CD8-positive, alpha-beta memory T cell (primary cell): ENCODE results near the gene PKIB. TPM values are rescaled to one million over a fixed set of nuclear protein-coding genes. Genes with fewer than 3 reads are reported as not detected.

Experiments
- CTCF ChIA-PET: fragments of 350-600 bp; sonication (Branson Sonifier 250); formaldehyde crosslinking; loops from one replicate; lab custom pipeline; 2021; ENCODE audit warnings: antibody characterized with exemption; lab: Charles Lee
- POLR2A ChIA-PET: fragments of 350-600 bp; sonication (Branson Sonifier 250); formaldehyde crosslinking; loops from one replicate; lab custom pipeline; 2021; ENCODE audit warnings: antibody characterized with exemption; lab: Charles Lee
- DNase-seq, 5 donors: peaks; one replicate each; pipeline versions ENCODE4 v3.0.0 to v3.0.0-alpha.2; 2020 to 2022; ENCODE audit warnings: mixed read lengths in 1 of 5
- H3K27ac ChIP-seq: one replicate; pipeline ENCODE4 v1.7.0; 2013; ENCODE audit warnings: low read depth, mild to moderate bottlenecking, low read length, moderate library complexity
- H3K27me3 ChIP-seq: 2 replicates; pipeline ENCODE4 v1.7.0; 2013; ENCODE audit warnings: low read length, mild to moderate bottlenecking; ENCODE audit not compliant: insufficient read depth, poor library complexity, severe bottlenecking
- H3K36me3 ChIP-seq: 2 replicates; pipeline ENCODE4 v1.7.0; 2013; ENCODE audit warnings: mild to moderate bottlenecking, low read length, moderate library complexity; ENCODE audit not compliant: insufficient read depth
- H3K4me1 ChIP-seq: 2 replicates; pipeline ENCODE4 v1.7.0; 2013; ENCODE audit warnings: mild to moderate bottlenecking, low read length, moderate library complexity; ENCODE audit not compliant: insufficient read depth
- H3K4me3 ChIP-seq: 2 replicates; pipeline ENCODE4 v1.7.0; 2013; ENCODE audit warnings: mild to moderate bottlenecking, low read length
- H3K9me3 ChIP-seq: 2 replicates; pipeline ENCODE4 v1.7.0; 2013; ENCODE audit warnings: mild to moderate bottlenecking, low read length
- H3K27ac Mint-ChIP-seq, 8 donors: one replicate each; pipeline ENCODE4 v1.8.0; 2020 to 2021; ENCODE audit warnings: mixed read lengths in 8 of 8, mild to moderate bottlenecking in 6 of 8, inconsistent platforms in 3 of 8, moderate library complexity in 3 of 8
- H3K27me3 Mint-ChIP-seq, 2 donors: one replicate each; pipeline ENCODE4 v1.8.0; 2020 to 2021; ENCODE audit warnings: mixed read lengths in 2 of 2, mild to moderate bottlenecking in 1 of 2, moderate library complexity in 1 of 2
- H3K36me3 Mint-ChIP-seq, 3 donors: one replicate each; pipeline ENCODE4 v1.8.0; 2020 to 2021; ENCODE audit warnings: mixed read lengths in 3 of 3, inconsistent platforms in 1 of 3, mild to moderate bottlenecking in 1 of 3
- H3K4me1 Mint-ChIP-seq, 3 donors: one replicate each; pipeline ENCODE4 v1.8.0; 2020 to 2021; ENCODE audit warnings: mixed read lengths in 3 of 3, inconsistent platforms in 1 of 3, mild to moderate bottlenecking in 1 of 3
- H3K4me3 Mint-ChIP-seq, 7 donors: one replicate each; pipeline ENCODE4 v1.8.0; 2020 to 2021; ENCODE audit warnings: mixed read lengths in 7 of 7, mild to moderate bottlenecking in 6 of 7, moderate library complexity in 4 of 7, inconsistent platforms in 2 of 7
- H3K9me3 Mint-ChIP-seq, 5 donors: one replicate each; pipeline ENCODE4 v1.8.0; 2020 to 2022; ENCODE audit warnings: mixed read lengths in 5 of 5, mild to moderate bottlenecking in 3 of 5, moderate library complexity in 2 of 5, inconsistent platforms in 1 of 5
- polyA plus RNA-seq: library from polyadenylated mRNA; unstranded; fragments of 300-500 nt; fragmentation: Illumina TruSeq; gene quantifications from one replicate; pipeline ENCODE4 v1.2.3, GENCODE V29; 2021
- total RNA-seq, 2 experiments: library from RNA; stranded (reverse); gene quantifications; one replicate each; pipeline ENCODE4 v1.2.3, GENCODE V29; 2021

Gene PKIB
- total and polyA plus RNA-seq, 3 experiments from 2014 or later = 0.26 to 0.98 TPM; not detected in 1

GRCh38 chr6:122714059-122714458 lies 103.9 kb downstream of the PKIB start:
- no peak overlapping the region for H3K4me3 ChIP-seq
- no peaks in the 10 kb centered on the region for H3K27me3 ChIP-seq
- no peaks in the 10 kb centered on the region for H3K4me1 ChIP-seq
- Mint-ChIP-seq H3K4me3 (no peak overlapping the region), H3K9me3 (no peaks in the 10 kb centered on the region), H3K27ac (no peak overlapping the region), H3K4me1 (no peaks in the 10 kb centered on the region), H3K36me3 (no peaks in the 10 kb centered on the region), H3K27me3 (no peaks in the 10 kb centered on the region)
- H3K36me3 ChIP-seq = no peaks in the 10 kb centered on the region
- ChIA-PET CTCF (interaction anchor here (1.3 kb wide), 1 partner anchor 16 kb away, joined by 3 read pairs; no protein-coding TSS in a partner anchor), POLR2A (no interaction called here)
- no peaks in the 10 kb centered on the region for H3K9me3 ChIP-seq
- DNase-seq = no peak
- H3K27ac ChIP-seq = peak overlapping the region; percentile 63

- no peaks in the 10 kb centered on the region for H3K9me3 Mint-ChIP-seq
These were observed 105.5 kb downstream of the PKIB start for GRCh38 chr6:122715725-122716124.

GRCh38 chr6:122717350-122717749 lies 107.1 kb downstream of the PKIB start:
- Histone ChIP-seq H3K9me3 (no peaks in the 10 kb centered on the region), H3K27me3 (no peaks in the 10 kb centered on the region), H3K36me3 (no peaks in the 10 kb centered on the region), H3K4me3 (no peak overlapping the region), H3K27ac (no peak overlapping the region), H3K4me1 (no peaks in the 10 kb centered on the region)
- POLR2A ChIA-PET = no interaction called here
- CTCF ChIA-PET = no interaction called here
- H3K9me3 Mint-ChIP-seq = no peaks in the 10 kb centered on the region
- no peaks in the 10 kb centered on the region for H3K36me3 Mint-ChIP-seq
- no peaks in the 10 kb centered on the region for H3K4me1 Mint-ChIP-seq
- no peak overlapping the region for H3K4me3 Mint-ChIP-seq
- no peak for DNase-seq
- H3K27ac Mint-ChIP-seq = no peak overlapping the region
- H3K27me3 Mint-ChIP-seq = no peaks in the 10 kb centered on the region

More at GRCh38 chr6:122715725-122716124, 105.5 kb downstream of the PKIB start:
- H3K27ac Mint-ChIP-seq = no peak overlapping the region
- H3K36me3 Mint-ChIP-seq = no peaks in the 10 kb centered on the region
- no peaks in the 10 kb centered on the region for H3K4me1 Mint-ChIP-seq
- H3K4me1 ChIP-seq = no peaks in the 10 kb centered on the region
- no peaks in the 10 kb centered on the region for H3K9me3 ChIP-seq
- no peaks in the 10 kb centered on the region for H3K27me3 ChIP-seq
- ChIA-PET CTCF (no interaction called here), POLR2A (no interaction called here)
- H3K27ac ChIP-seq = no peak overlapping the region
- H3K4me3 ChIP-seq = no peak overlapping the region
- no peak overlapping the region for H3K4me3 Mint-ChIP-seq
- no peak for DNase-seq
- no peaks in the 10 kb centered on the region for H3K27me3 Mint-ChIP-seq
- no peaks in the 10 kb centered on the region for H3K36me3 ChIP-seq

DNA sequence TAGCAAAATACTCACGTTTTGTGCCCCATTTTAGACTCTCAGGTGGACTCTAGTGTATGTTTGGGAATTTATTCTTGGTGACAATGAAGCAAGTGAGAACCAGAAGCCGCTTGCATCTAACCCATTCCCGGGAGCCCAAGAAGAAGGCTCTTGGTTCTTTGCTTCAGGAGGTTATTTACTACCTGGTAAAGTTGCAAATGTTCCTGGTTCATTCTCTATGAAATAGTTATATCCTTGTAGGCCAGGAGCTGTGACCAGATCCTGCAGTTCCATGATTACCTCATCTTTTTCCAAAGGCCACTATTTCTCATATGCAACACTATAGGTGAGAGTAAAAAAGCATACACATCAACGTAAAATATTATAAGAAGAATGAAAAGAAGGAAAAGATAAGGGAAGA lies 108.4 kb downstream of the PKIB start:
- H3K4me1 ChIP-seq = no peaks in the 10 kb centered on the region
- H3K27ac Mint-ChIP-seq = no peak overlapping the region
- H3K4me1 Mint-ChIP-seq = no peaks in the 10 kb centered on the region
- no peaks in the 10 kb centered on the region for H3K27me3 Mint-ChIP-seq
- no peaks in the 10 kb centered on the region for H3K27me3 ChIP-seq
- CTCF ChIA-PET = interaction anchor here (0.8 kb wide), 1 partner anchor 9 kb away, joined by 3 read pairs; no protein-coding TSS in a partner anchor
- H3K9me3 Mint-ChIP-seq = no peaks in the 10 kb centered on the region
- no peaks in the 10 kb centered on the region for H3K36me3 Mint-ChIP-seq
- no peaks in the 10 kb centered on the region for H3K36me3 ChIP-seq
- no peak for DNase-seq
- no peak overlapping the region for H3K4me3 Mint-ChIP-seq
- no peaks in the 10 kb centered on the region for H3K9me3 ChIP-seq
- no peak overlapping the region for H3K4me3 ChIP-seq
- no peak overlapping the region for H3K27ac ChIP-seq
- POLR2A ChIA-PET = no interaction called here

DNA sequence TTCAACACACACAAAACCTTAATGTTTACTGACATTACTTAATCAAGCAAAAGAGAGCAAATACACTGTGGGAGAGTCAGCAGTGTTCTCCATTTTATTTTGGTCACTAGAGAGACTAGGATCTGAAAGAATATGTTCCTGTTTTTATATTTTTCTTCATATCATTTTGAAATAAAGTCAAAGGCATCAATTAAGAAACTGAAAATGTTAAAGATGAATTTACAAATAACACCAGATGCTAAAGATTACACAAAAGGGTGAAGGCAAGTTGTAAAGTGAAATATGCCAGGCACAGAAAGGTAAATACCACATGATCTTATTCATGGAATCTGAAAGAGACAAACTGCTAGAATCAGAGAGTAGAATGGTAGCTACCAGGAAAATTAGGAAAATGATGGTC lies 109.0 kb downstream of the PKIB start:
- POLR2A ChIA-PET = no interaction called here
- Histone ChIP-seq H3K4me3 (no peak overlapping the region), H3K36me3 (no peaks in the 10 kb centered on the region), H3K27me3 (no peaks in the 10 kb centered on the region), H3K4me1 (no peaks in the 10 kb centered on the region), H3K27ac (no peak overlapping the region), H3K9me3 (no peaks in the 10 kb centered on the region)
- DNase-seq = no peak
- H3K4me1 Mint-ChIP-seq = no peaks in the 10 kb centered on the region
- no peaks in the 10 kb centered on the region for H3K36me3 Mint-ChIP-seq
- H3K27me3 Mint-ChIP-seq = no peaks in the 10 kb centered on the region
- no peaks in the 10 kb centered on the region for H3K9me3 Mint-ChIP-seq
- H3K27ac Mint-ChIP-seq = no peak overlapping the region
- CTCF ChIA-PET = no interaction called here
- H3K4me3 Mint-ChIP-seq = no peak overlapping the region

DNA sequence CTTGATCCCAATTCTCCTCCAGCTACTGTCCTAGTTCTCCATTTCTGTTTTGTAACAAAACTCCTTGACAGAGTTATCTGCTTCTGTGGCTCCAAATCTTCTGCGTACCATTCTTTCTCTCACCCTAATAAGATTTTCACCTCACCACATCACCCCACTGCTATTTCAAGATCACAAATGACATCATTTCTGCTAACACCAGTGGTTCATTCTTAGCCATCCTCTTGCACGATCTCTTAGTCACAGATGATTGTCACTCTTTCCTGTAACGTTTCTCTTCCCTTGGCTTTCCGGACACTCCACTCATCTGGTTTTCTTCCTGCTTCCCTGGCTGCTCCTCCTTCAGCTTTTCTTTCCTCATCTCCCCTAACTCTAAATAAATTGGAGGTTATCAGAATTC lies 112.5 kb downstream of the PKIB start:
- no peaks in the 10 kb centered on the region for H3K36me3 ChIP-seq
- no peaks in the 10 kb centered on the region for H3K4me1 Mint-ChIP-seq
- H3K9me3 ChIP-seq = no peaks in the 10 kb centered on the region
- H3K27ac ChIP-seq = no peak overlapping the region
- no peaks in the 10 kb centered on the region for H3K36me3 Mint-ChIP-seq
- H3K27me3 Mint-ChIP-seq = peaks cover 2 to 5% of the 10 kb centered on the region in 2 donors
- H3K9me3 Mint-ChIP-seq = no peaks in the 10 kb centered on the region
- H3K27me3 ChIP-seq = no peaks in the 10 kb centered on the region
- H3K4me3 ChIP-seq = no peak overlapping the region
- H3K4me1 ChIP-seq = no peaks in the 10 kb centered on the region
- ChIA-PET CTCF (no interaction called here), POLR2A (no interaction called here)
- H3K27ac Mint-ChIP-seq = no peak overlapping the region
- H3K4me3 Mint-ChIP-seq = no peak overlapping the region
- no peak for DNase-seq

DNA sequence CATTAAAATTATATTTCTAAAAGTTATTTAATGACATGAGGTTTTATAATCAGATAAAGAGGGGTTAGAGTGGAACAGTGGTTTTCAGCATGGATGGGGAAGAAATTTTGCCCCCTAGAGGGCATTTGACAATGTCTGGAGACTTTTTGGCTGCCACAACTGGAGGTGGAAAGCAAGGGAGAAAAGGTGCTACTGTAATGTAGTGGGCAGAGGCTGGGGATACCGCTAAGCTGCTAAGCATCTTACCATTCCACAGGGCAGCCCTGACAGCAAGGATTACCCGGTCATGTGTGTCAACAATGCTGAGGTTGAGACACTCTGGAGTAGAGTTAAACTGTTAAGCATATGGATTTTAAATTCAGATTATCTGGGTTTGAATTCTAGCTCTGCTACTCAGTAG lies 116.4 kb downstream of the PKIB start:
- H3K27ac ChIP-seq = no peak overlapping the region
- ChIA-PET POLR2A (no interaction called here), CTCF (no interaction called here)
- no peaks in the 10 kb centered on the region for H3K9me3 Mint-ChIP-seq
- no peak overlapping the region for H3K27ac Mint-ChIP-seq
- no peak for DNase-seq
- no peaks in the 10 kb centered on the region for H3K4me1 ChIP-seq
- H3K9me3 ChIP-seq = no peaks in the 10 kb centered on the region
- no peaks in the 10 kb centered on the region for H3K27me3 ChIP-seq
- peaks cover 6% of the 10 kb centered on the region in 2 donors for H3K27me3 Mint-ChIP-seq
- H3K4me1 Mint-ChIP-seq = no peaks in the 10 kb centered on the region
- no peak overlapping the region for H3K4me3 ChIP-seq
- no peaks in the 10 kb centered on the region for H3K36me3 ChIP-seq
- no peaks in the 10 kb centered on the region for H3K36me3 Mint-ChIP-seq
- no peak overlapping the region for H3K4me3 Mint-ChIP-seq

DNA sequence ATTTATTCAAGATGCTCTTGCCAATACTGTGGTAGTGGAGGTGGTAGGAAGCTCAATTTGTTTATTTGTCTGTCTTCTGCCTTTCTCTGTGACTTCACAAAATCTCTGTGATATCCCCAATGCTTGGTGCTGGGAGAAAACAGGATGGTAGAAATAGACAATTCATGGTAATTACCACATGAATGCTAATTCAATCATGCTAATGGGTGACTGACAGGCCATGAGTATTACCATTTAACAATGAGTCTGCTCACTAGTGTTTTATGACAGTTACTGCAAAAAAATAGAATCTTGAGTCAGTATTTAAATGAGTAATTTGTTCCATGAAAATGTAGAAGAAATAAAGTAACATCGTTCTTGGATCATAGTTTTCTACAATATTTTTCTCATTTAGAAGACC lies 117.0 kb downstream of the PKIB start:
- Histone ChIP-seq H3K9me3 (no peaks in the 10 kb centered on the region), H3K4me1 (no peaks in the 10 kb centered on the region), H3K27me3 (no peaks in the 10 kb centered on the region), H3K36me3 (no peaks in the 10 kb centered on the region), H3K27ac (no peak overlapping the region), H3K4me3 (no peak overlapping the region)
- no peak overlapping the region for H3K4me3 Mint-ChIP-seq
- H3K36me3 Mint-ChIP-seq = no peaks in the 10 kb centered on the region
- ChIA-PET CTCF (interaction anchor here (1.4 kb wide), 1 partner anchor 9 kb away, joined by 3 read pairs; no protein-coding TSS in a partner anchor), POLR2A (no interaction called here)
- DNase-seq = no peak
- no peaks in the 10 kb centered on the region for H3K9me3 Mint-ChIP-seq
- no peaks in the 10 kb centered on the region for H3K4me1 Mint-ChIP-seq
- H3K27me3 Mint-ChIP-seq = peaks cover 6% of the 10 kb centered on the region in 2 donors
- no peak overlapping the region for H3K27ac Mint-ChIP-seq
